UCSD-AML1 (cell line): ENCODE data around the gene THSD4.

ENCODE experiments used
- DNase-seq: peaks from one replicate; lab custom pipeline; 2025; ENCODE audit not compliant: unreplicated experiment; lab: John Stamatoyannopoulos, UW

Gene THSD4

GRCh38 chr15:71288348-71288955 lies 173.2 kb downstream of the THSD4 start:
- no peak for DNase-seq

DNA sequence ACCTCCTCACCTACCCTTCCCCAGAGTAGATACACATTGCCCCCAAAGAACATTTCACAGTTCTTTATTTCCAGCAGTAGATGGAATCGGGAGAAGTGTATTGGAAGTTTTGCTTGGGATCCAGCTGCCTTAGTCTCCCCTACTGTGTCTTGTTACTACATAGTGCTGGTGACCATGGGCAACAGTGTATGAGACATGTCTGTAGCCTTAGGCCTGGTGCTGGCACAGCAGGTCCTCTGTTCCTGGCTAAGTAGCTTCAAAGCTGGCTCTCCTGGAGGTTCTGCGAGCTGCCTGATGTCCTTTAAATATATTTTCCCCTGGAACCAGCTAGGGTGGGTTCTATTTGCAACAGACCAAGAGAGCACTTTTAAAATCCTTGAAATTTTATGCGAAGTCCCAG lies 174.7 kb downstream of the THSD4 start:
- DNase-seq, result no peak

DNA sequence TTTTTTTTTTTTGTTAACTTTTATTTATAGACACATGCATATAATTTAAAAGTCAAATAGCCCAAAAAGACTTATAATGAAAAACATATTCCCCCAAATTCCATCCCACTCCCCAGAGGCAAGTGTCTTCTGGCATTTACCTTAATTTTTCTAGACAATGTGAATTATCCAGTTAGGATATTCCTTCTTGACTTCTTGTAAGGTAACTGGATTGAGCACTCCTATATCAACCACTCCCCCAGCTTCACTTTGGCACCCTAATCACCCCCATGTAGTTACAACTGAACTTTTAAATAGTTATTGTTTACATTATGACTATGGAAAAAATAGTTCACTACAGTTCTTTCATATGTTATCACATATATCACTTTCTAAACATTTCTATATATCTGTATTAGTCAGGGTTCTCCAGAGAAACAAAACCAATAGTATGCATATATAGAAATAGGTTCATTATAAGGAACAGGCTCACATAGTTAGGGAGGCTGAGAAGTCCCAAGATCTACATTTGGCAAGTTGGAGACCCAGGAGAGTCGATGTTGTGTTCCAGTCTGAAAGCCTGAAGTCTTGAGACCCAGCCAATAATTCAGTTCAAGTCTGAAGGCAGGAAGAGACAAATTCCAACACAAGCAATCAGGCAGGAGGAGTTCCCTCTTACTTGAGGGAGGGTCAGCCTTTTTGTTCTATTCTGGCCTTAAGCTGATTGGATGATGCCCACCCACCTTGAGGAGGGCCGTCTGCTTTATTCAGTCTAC lies 175.8 kb downstream of the THSD4 start:
- no peak for DNase-seq

DNA sequence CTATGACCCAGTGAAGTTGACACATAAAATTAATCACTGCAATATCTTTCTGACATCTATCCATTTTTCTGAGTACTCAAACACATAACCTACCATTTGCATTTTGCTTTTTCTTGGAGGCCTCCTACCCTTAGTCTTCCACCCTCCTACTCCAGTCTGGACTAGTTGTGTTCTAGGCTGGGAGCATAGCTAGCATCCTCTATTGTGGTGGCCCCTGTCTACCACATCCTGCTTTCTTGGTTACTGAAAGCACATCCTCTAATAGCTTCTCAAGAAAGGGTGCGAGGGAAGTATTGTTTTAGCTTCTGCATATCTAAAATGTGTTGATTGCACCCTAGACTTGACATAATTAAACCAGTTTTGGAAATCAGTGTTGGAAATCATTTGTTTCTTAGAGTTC lies 176.5 kb downstream of the THSD4 start:
- no peak for DNase-seq

- DNase-seq, result no peak
These were observed 178.5 kb downstream of the THSD4 start for GRCh38 chr15:71293723-71294122.

GRCh38 chr15:71294251-71294910 lies 179.1 kb downstream of the THSD4 start:
- DNase-seq, result no peak

- no peak for DNase-seq
These were observed 179.8 kb downstream of the THSD4 start for GRCh38 chr15:71294911-71295602.

GRCh38 chr15:71295603-71296314 lies 180.5 kb downstream of the THSD4 start:
- no peak for DNase-seq

GRCh38 chr15:71296315-71296679 lies 181.0 kb downstream of the THSD4 start:
- DNase-seq, result no peak

DNA sequence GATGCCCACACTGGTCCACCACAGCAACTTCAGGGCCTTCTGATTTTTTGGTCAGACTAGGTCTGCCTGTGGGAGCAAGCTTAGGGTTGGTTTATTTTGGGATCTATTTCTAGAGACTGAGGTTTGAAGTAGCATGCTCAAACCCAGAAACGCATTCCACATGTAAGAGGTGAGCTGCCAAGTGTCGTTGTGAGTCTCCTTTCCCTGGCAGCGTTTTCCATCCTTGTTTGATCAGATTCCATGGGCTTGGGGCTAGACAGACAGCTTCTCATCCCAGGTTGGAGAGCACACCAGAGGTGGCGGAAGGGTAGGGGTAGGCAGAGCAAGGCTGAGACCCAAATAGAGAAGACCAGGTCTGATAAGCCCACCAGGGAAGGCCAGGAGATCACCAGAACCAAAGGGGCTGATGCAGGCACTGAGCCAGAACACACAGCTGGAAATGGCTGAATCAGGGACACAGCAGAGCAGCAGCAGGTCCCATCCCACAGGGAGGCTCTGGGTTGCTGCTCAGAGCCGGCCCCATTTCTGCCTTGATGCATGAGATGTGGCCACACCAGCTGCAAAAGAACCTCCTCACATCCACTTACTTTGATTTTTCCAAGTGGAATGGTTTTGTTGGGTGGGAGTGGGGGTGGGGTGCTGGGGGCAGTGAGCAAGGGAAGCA lies 186.8 kb downstream of the THSD4 start:
- DNase-seq, result no peak

DNA sequence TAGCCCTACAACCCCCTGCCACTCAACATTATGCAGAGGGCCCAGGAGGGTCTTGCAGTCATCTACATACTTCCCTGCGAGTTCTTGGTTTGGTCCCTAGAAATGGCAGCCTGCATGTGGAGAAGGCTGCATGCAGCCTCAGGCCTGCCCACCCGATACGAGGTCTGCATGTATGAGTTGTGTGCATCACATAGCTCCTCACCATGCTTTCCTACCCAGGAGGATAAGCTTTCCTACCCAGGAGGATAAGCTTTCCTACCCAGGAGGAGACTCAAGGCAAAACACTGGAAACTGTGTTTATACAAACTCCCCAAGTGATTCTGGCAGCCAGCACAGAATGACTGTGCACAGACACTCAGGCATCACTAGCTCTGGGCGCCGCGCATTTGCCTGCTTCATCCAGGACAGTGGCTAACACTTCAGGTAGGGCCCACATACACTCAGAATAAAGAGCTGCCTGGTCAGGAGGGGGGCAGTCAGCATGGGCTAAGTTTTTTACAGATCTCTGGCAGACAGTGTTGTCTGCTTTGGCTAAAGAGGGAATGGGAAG lies 187.7 kb downstream of the THSD4 start:
- no peak for DNase-seq

GRCh38 chr15:71303977-71304376 lies 188.7 kb downstream of the THSD4 start:
- no peak for DNase-seq

- no peak for DNase-seq
These were observed 189.4 kb downstream of the THSD4 start for GRCh38 chr15:71304681-71305080.

GRCh38 chr15:71306538-71306937 lies 191.3 kb downstream of the THSD4 start:
- DNase-seq, result no peak

- DNase-seq, result no peak
These were observed 197.0 kb downstream of the THSD4 start for GRCh38 chr15:71312194-71312708.

DNA sequence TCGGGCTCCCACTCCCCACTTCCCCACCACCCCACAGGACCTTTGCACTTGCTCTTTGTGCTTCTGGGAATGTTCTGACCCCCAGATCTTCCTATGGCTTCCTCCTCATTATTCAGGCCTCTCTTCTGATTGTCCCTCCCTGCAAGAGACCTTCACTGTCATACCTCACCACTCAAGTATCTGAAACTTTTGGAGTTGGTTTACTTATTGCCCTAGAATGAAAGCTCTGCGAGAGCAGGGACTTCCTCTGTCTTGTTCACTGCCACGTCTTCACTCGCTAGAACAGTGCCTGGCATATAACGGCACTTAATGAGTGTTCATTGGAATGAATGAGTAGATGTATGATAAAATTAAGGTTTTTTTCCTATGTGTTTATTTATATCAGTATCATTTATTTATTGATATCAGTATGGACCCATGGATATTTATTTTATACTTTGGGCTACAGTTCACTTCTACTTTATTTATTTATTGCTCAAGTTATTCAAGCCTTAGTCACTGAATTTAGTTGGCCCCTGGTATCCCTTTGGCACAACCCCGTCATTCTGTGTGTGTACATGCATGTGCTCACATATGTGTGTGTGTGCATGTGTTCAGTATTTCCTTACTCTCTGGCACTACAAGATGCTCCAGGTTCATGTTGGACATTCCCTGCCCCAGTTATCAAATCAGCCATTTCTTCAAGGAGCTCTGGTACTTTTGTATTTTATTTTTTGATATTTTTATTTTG lies 197.6 kb downstream of the THSD4 start:
- no peak for DNase-seq

DNA sequence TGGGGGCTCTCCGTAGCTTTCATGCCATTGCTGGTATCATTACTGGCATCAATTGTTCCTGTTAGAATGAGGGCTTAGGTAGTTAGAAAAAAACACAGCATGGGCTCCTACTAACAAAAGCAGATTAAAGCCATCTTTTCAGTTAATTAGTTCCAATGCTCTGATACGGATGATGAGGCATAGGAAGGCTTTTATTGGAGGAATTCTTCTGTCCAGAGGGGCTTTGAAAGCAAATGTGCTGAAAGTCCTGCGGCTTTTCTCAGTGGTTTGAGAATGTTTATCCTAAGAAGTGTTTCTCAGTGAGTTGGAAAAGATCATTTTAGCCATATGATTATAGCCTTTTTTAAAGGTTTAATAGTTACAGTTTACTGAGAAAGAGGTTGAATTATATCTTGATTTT lies 198.5 kb downstream of the THSD4 start:
- DNase-seq, result no peak

GRCh38 chr15:71314956-71315537 lies 199.8 kb downstream of the THSD4 start:
- no peak for DNase-seq

GRCh38 chr15:71316911-71317310 lies 201.6 kb downstream of the THSD4 start:
- DNase-seq, result no peak
